Measurements from ENCODE around the gene GMIP.
A peak's percentile ranks its signal among the peaks of the same experiment; 100 is the strongest.
"Not testable (repeated sequence)": the region's sequence is repeated elsewhere in the genome, so short reads cannot be mapped to it uniquely, and the experiment has no call there.

Gene GMIP

DNA sequence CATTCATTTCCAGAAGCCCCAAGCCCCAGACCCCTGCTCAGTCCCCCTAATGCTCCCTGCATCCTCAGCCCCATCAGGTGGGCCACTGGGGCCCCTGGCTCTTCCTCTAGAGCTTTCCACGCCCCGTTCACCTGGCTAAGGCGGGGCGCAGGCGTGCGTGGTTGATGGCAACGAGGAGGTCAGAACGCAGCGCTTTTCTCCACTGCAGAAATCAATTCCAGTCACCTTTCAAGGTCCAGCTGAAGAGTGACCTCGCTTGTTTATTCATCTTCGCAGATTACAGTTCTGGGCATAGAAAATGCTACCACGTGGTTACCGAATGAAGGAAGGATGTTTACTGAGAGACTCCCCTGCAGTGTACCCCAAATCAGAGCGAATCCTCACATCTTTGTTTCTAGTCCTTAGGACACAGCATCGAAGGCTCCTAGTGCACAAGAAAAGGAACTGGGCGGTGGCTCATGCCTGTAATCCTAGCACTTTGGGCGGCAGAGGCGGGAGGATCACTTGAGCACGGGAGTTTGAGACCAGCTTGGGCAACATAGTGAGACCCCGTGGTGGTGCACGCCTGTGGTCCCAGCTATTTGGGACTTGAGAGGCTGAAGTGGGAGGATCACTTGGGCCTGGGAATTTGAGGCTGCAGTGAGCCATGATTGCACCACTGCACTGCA is 24.1 kb downstream of the GMIP start:
- TF ChIP-seq, protein P1, sequence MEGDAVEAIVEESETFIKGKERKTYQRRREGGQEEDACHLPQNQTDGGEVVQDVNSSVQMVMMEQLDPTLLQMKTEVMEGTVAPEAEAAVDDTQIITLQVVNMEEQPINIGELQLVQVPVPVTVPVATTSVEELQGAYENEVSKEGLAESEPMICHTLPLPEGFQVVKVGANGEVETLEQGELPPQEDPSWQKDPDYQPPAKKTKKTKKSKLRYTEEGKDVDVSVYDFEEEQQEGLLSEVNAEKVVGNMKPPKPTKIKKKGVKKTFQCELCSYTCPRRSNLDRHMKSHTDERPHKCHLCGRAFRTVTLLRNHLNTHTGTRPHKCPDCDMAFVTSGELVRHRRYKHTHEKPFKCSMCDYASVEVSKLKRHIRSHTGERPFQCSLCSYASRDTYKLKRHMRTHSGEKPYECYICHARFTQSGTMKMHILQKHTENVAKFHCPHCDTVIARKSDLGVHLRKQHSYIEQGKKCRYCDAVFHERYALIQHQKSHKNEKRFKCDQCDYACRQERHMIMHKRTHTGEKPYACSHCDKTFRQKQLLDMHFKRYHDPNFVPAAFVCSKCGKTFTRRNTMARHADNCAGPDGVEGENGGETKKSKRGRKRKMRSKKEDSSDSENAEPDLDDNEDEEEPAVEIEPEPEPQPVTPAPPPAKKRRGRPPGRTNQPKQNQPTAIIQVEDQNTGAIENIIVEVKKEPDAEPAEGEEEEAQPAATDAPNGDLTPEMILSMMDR (IDR thresholded peaks at IDR 0.05; ENCODE audit: insufficient read depth, low read depth, low read length, missing control alignments) = no peak
- H3K4me3 ChIP-seq (ENCODE audit: low read depth, low read length) = peak overlapping the region; percentile 35; the same call in 1 of the 2 replicates
- no peak for DNase-seq (ENCODE audit: low read depth)

DNA sequence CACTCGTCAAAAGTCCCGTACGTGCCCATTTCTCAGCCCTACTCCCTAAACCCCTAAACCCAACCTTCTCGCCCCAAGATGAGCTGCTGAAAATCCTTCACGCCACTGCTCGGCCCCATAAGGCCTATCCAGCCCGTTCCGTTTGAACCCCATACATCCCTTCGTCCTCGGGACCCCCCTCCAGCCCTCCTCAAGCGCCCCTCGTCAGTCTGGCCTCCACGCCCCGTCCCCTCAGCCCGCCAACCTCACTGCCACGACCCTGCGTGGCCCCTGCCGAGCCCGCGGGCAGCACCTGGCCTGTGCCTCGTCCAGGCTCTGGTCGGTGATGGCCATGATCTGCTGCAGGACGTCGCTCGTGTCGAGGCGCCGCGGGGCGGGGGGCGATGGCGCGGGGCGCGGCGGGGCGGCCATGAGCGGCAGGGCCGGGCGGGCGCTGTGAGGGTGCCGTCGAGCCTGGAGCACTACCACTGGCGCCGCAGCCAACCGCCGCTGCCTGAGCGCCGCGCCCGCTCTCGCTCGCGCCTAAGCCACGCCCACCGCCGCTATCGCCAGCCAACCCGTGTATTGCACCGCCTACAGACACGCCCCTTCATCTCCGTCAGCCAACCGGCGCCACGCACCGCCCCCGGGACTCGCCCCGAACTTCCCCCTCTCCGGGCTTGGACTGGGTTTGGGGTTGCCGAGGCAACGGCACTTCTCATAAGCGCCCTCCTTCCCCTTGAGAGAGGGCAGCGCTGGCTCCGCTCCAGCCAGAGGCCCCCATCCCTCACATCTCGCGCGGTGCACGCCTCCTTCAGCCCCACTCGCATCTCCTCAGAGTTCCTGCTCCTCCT is 25.0 kb downstream of the GMIP start, which contains the start of gene PBX4:
Gene PBX4, minus strand, starts transcription at position 469 of the 833 bp plus-strand sequence. Its CDS starts 58 bp downstream, at position 411.
- H3K4me3 ChIP-seq (ENCODE audit: low read depth, low read length) = peak within 1 kb of the TSS; percentile 64
- DNase-seq (ENCODE audit: low read depth) = peak; percentile 98
- TF ChIP-seq, protein P1 (IDR thresholded peaks at IDR 0.05; ENCODE audit: insufficient read depth, low read depth, low read length, missing control alignments) = no peak

DNA sequence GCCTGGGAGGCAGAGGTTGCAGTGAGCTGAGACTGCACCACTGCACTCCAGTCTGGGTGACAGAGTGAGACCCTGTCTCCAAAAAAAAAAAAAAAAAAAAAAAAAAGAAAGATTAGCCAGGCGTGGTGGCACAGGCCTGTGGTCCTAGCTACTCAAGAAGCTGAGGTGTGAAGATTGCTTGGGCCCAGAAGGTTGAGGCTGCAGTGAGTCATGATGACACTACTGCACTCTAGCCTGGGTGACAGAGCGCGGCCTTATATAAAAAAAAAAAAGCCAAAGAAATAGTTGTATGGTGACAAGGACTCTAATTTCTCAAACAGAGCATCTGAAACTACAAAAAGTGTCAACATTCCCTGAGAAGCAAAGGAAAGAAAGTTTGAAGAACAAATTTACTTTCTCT is 28.4 kb downstream of the GMIP start:
- no peak for DNase-seq (ENCODE audit: low read depth)
- no peak overlapping the region for H3K4me3 ChIP-seq (ENCODE audit: low read depth, low read length)
- TF ChIP-seq, protein P1 (IDR thresholded peaks at IDR 0.05; ENCODE audit: insufficient read depth, low read depth, low read length, missing control alignments) = no peak

DNA sequence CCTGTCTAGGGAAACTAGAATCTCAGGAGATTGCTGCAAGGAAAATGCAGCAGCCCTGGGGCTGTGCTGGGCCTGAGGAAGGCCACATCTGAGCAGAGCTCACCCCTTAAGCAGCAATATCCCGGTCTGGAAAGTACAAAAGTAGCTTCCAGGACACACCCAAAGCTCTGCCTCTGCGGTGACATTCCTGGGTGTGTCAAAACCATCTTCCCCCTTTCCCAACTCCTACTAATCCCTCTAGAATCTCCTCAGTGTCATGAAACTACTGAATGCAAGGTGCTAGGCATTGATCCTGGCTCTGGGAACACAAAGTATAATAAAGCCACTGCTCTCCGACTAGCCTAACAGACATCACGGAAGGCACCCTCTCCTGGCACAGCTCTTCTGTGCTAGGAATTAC is 30.0 kb downstream of the GMIP start:
- no peak for DNase-seq (ENCODE audit: low read depth)
- TF ChIP-seq, protein P1 (IDR thresholded peaks at IDR 0.05; ENCODE audit: insufficient read depth, low read depth, low read length, missing control alignments) = no peak
- no peak overlapping the region for H3K4me3 ChIP-seq (ENCODE audit: low read depth, low read length)

DNA sequence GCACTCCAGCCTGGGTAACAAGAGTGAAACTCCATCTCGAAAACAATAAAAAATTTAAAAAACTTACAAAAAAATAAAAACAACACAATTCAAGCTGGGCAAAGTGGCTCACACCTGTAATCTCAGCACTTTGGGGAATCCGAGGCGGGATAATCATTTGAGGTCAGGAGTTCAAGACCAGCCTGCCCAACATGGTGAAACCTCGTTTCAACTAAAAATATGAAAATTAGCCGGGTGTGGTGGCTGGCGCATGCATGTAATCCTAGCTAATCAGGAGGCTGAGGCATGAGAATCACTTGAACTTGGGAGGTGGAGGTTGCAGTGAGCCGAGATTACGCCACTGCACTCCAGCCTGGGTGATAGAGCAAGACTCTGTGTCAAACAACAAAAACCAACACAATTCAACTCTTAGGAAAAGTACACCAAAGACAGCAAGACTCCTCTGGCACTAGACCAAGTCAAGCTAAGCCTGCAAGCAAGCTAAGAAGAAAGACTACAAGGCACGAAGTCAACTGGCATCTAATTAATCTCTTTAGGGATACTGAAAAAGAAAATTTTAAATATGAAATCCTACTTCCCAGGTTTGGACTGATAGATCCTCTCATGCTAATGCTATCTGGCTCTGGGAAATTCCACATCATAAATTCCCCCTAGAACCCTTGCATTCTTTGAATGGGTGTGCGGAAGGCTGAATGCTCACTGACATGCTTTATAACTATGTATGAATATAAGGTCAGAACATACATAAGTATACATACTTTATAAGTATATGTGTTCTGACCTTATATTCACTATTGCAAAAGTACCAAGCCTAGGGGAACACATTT is 32.9 kb downstream of the GMIP start:
- H3K4me3 ChIP-seq (ENCODE audit: low read depth, low read length) = no peak overlapping the region
- DNase-seq (ENCODE audit: low read depth) = no peak
- TF ChIP-seq, protein P1 (IDR thresholded peaks at IDR 0.05; ENCODE audit: insufficient read depth, low read depth, low read length, missing control alignments) = no peak

DNA sequence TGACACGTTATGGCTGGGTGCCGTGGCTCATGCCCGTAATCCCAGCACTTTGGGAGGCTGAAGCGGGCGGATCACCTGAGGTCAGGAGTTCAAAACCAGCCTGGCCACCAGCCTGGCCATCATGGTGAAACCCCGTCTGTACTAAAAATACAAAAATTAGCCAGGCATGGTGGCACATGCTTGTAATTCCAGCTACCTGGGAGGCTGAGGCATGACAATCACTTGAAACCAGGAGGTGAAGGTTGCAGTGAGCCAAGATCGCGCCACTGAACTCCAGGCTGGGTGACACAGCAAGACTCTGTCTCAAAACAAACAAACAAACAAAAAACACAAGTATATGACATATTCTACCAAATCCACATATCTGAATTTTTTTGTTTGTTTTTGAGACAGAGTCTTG is 36.8 kb downstream of the GMIP start:
- not testable (repeated sequence) for DNase-seq (ENCODE audit: low read depth); H3K4me3 ChIP-seq (ENCODE audit: low read depth, low read length)

DNA sequence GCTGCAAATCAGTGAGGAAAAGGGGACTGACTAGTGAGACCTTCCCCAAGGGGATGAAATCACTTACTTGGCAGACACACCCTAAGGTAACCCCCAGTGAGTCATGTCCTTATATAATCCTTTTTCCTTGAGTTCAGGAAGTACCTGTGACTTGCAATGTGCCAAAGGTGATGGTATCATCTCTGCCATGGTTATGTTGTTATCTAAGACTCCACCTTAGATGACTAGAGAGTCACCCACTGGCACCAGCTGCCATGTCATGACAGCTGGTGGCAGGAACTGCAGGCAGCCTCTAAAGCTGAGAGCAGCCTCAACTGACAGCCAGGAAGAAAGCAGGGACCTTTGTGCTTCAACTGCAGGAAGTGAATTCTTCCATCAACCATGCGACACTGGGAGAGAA is 37.4 kb downstream of the GMIP start:
- no peak overlapping the region for H3K4me3 ChIP-seq (ENCODE audit: low read depth, low read length)
- TF ChIP-seq, protein P1 (IDR thresholded peaks at IDR 0.05; ENCODE audit: insufficient read depth, low read depth, low read length, missing control alignments) = no peak
- peak; percentile 48 for DNase-seq (ENCODE audit: low read depth)

Data from GM12865 (cell line).